MM.1S (cell line): ENCODE results near the gene CYTIP.

Experiments used
- DNase-seq: peaks from one replicate; pipeline ENCODE4 v3.0.0-alpha.2; 2015
- H2AFZ ChIP-seq: fragments of 300-600 bp; sonication (generic); 2 replicates; pipeline ENCODE4 v1.6.0; 2016; ENCODE audit warnings: antibody characterized with exemption, low read length
- H3F3A ChIP-seq: fragments of 300-600 bp; sonication (generic); 2 replicates; pipeline ENCODE4 v1.6.1; 2016; ENCODE audit warnings: mild to moderate bottlenecking, antibody characterized with exemption, low read length, moderate library complexity, mixed read lengths; ENCODE audit not compliant: insufficient read depth
- H3K27ac ChIP-seq: fragments of 300-600 bp; sonication (generic); 2 replicates; pipeline ENCODE4 v1.5.1; 2016; ENCODE audit warnings: mild to moderate bottlenecking, low read length
- H3K27me3 ChIP-seq: fragments of 300-600 bp; sonication (generic); replicated peaks from 2 replicates; pipeline ENCODE4 v1.6.0; 2016; ENCODE audit warnings: low read length; ENCODE audit not compliant: insufficient read depth
- H3K36me3 ChIP-seq: fragments of 300-600 bp; sonication (generic); replicated peaks from 2 replicates; pipeline ENCODE4 v1.6.1; 2016; ENCODE audit warnings: mild to moderate bottlenecking, low read length, mixed read lengths; ENCODE audit not compliant: insufficient read depth
- H3K4me1 ChIP-seq: fragments of 300-600 bp; sonication (generic); 2 replicates; pipeline ENCODE4 v1.6.1; 2016; ENCODE audit warnings: low read length, mixed read lengths
- H3K4me2 ChIP-seq: fragments of 300-600 bp; sonication (generic); 2 replicates; pipeline ENCODE4 v1.6.0; 2016; ENCODE audit warnings: low read depth, low read length
- H3K4me3 ChIP-seq: fragments of 300-600 bp; sonication (generic); 2 replicates; pipeline ENCODE4 v1.5.1; 2016; ENCODE audit warnings: low read length, mixed read lengths
- H3K79me2 ChIP-seq: fragments of 300-600 bp; sonication (generic); 2 replicates; pipeline ENCODE4 v1.6.1; 2016; ENCODE audit warnings: mixed run types, low read length, mixed read lengths
- H3K9ac ChIP-seq: fragments of 300-600 bp; sonication (generic); 2 replicates; pipeline ENCODE4 v1.6.1; 2016; ENCODE audit warnings: low read length, mixed read lengths
- H3K9me2 ChIP-seq: fragments of 300-600 bp; sonication (generic); replicated peaks from 2 replicates; pipeline ENCODE4 v1.6.1; 2016; ENCODE audit warnings: mild to moderate bottlenecking, low read length, mixed read lengths; ENCODE audit not compliant: insufficient read depth
- H3K9me3 ChIP-seq: fragments of 300-600 bp; sonication (generic); replicated peaks from 2 replicates; pipeline ENCODE4 v1.6.1; 2016; ENCODE audit warnings: mild to moderate bottlenecking, low read length, mixed read lengths; ENCODE audit not compliant: insufficient read depth
- H4K20me1 ChIP-seq: fragments of 300-600 bp; sonication (generic); 2 replicates; pipeline ENCODE4 v1.6.1; 2016; ENCODE audit warnings: mild to moderate bottlenecking, low read length, moderate library complexity, mixed read lengths; ENCODE audit not compliant: insufficient read depth
- CTCF ChIP-seq: fragments of 300-600 bp; sonication (generic); IDR thresholded peaks from 2 replicates; pipeline ENCODE4 v1.5.1; 2016; ENCODE audit warnings: antibody characterized with exemption, low read length, mixed read lengths
- EZH2 ChIP-seq: fragments of 300-600 bp; sonication (generic); optimal IDR thresholded peaks from 2 replicates; pipeline ENCODE3; 2017; ENCODE audit warnings: low read depth, mild to moderate bottlenecking, antibody characterized with exemption, low read length, mixed read lengths
- EZH2phosphoT487 ChIP-seq: fragments of 300-600 bp; sonication (generic); IDR thresholded peaks from 2 replicates; pipeline ENCODE4 v1.6.1; 2018; ENCODE audit warnings: antibody characterized with exemption, low read length

The CYTIP gene

GRCh38 chr2:157367704-157368103 lies 76.2 kb downstream of the CYTIP start:
- H2AFZ ChIP-seq = no peak overlapping the region
- no peak for DNase-seq
- H3K79me2 ChIP-seq = no peaks in the 10 kb centered on the region
- 0 out of 2 replicates have a peak, but pooled peaks cover 5% of the 10 kb centered on the region for H3F3A ChIP-seq
- TF ChIP-seq EZH2 = no peak
- no peak for TF ChIP-seq EZH2phosphoT487
- TF ChIP-seq CTCF = no peak
- no peaks in the 10 kb centered on the region for H3K27me3 ChIP-seq
- no peaks in the 10 kb centered on the region for H3K36me3 ChIP-seq
- H3K9ac ChIP-seq = no peak overlapping the region
- no peaks in the 10 kb centered on the region for H3K9me3 ChIP-seq
- H3K4me3 ChIP-seq = no peak overlapping the region
- no peak overlapping the region for H3K4me2 ChIP-seq
- no peak overlapping the region for H3K27ac ChIP-seq
- no peaks in the 10 kb centered on the region for H4K20me1 ChIP-seq
- peaks cover 23% of the 10 kb centered on the region for H3K4me1 ChIP-seq
- H3K9me2 ChIP-seq = no peaks in the 10 kb centered on the region
